Esophagus squamous epithelium (tissue), 4 donors: ENCODE measurements around the gene COCH.

Experiments used
- POLR2A ChIP-seq, 4 donors: fragments of 450-650 bp; IDR thresholded peaks; one replicate each; pipeline ENCODE4 v1.6.1; 2017; ENCODE audit warnings: antibody characterized with exemption in 4 of 4, mild to moderate bottlenecking in 4 of 4, moderate library complexity in 3 of 4
- TF ChIP-seq, protein P1 (sequence below), 6 experiments: fragments of 450-650 bp in 4 of 6; fragments of 200-600 bp in 2 of 6; sonication (generic) in 2 of 6; IDR thresholded peaks; one replicate each; pipeline ENCODE4 v1.5.1; 2016 to 2019; ENCODE audit warnings: antibody characterized with exemption in 6 of 6, mild to moderate bottlenecking in 4 of 6, moderate library complexity in 4 of 6

DNA sequence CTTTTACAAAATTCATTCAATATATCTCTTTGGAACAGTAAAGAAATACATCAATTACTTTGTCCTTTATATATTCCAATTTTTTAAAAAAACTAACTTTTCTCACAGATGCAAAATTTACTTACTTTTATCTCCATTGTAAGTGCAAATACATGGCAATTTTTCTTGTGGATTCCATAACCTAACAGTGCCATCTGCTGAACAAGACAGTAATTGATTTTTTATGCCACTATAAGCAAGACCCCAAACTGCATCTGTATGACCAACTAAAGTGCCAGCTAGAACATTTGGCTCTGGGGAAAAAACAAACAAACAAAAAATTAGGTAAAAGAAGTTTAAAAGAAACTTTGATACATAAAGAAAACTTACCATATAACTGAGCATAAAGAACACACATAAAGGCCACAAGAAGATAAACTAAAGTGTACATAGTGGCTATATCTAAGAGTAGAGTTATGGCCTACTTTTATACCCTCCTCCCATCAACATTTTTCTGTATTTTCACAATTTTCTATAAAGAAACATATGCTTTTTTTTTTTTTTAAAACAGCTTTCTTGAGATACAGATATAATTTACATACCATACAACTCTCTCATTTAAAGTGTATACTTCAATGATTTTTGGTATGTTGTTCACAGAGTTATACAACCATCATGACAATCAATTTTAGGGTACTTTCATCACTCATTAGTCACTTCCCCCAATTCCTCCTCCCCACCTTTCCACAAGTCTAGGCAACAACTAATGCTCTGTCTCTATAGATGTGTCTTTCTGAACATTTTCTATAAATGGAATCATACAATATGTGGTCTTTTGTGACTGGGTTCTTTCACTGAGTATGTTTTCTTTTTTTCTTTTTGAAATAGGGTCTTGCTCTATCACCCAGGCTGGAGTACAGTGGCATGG, 32.6 kb downstream of the COCH start:
- TF ChIP-seq, protein P1, sequence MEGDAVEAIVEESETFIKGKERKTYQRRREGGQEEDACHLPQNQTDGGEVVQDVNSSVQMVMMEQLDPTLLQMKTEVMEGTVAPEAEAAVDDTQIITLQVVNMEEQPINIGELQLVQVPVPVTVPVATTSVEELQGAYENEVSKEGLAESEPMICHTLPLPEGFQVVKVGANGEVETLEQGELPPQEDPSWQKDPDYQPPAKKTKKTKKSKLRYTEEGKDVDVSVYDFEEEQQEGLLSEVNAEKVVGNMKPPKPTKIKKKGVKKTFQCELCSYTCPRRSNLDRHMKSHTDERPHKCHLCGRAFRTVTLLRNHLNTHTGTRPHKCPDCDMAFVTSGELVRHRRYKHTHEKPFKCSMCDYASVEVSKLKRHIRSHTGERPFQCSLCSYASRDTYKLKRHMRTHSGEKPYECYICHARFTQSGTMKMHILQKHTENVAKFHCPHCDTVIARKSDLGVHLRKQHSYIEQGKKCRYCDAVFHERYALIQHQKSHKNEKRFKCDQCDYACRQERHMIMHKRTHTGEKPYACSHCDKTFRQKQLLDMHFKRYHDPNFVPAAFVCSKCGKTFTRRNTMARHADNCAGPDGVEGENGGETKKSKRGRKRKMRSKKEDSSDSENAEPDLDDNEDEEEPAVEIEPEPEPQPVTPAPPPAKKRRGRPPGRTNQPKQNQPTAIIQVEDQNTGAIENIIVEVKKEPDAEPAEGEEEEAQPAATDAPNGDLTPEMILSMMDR (IDR thresholded peaks at IDR 0.05), result no peak
- TF ChIP-seq POLR2A (IDR thresholded peaks at IDR 0.05), result no peak
